HEK293T (cell line): ENCODE measurements around the gene DDX46.

Source experiments
- CTCF ChIA-PET: fragments of 350-600 bp; formaldehyde crosslinking; extraction: SDS; loops from one replicate; lab custom pipeline; 2021; ENCODE audit warnings: antibody characterized with exemption, inconsistent platforms; lab: Yijun Ruan, JAX
- POLR2A ChIA-PET: fragments of 350-600 bp; formaldehyde crosslinking; extraction: SDS; loops from one replicate; lab custom pipeline; 2020; ENCODE audit warnings: antibody characterized with exemption, inconsistent platforms; lab: Yijun Ruan, JAX
- DNase-seq: peaks from one replicate; pipeline ENCODE4 v3.0.0; 2012; ENCODE audit warnings: mixed read lengths; ENCODE audit errors: extremely low spot score
- ARNT ChIP-seq: fragments of 450-650 bp; IDR thresholded peaks from 2 replicates; pipeline ENCODE4 v1.6.1; 2017; ENCODE audit warnings: mild to moderate bottlenecking
- BHLHE40 ChIP-seq: fragments of 450-650 bp; IDR thresholded peaks from 2 replicates; pipeline ENCODE4 v1.6.1; 2016; ENCODE audit warnings: mild to moderate bottlenecking, moderate library complexity, borderline replicate concordance
- CTBP1 ChIP-seq: fragments of 450-650 bp; IDR thresholded peaks from 2 replicates; pipeline ENCODE4 v1.6.1; 2016; ENCODE audit warnings: borderline replicate concordance
- ELF4 ChIP-seq: fragments of 450-650 bp; IDR thresholded peaks from 2 replicates; pipeline ENCODE4 v1.6.1; 2017; ENCODE audit warnings: antibody characterized with exemption
- FOXA1 ChIP-seq: fragments of 450-650 bp; IDR thresholded peaks from 2 replicates; pipeline ENCODE4 v1.6.1; 2016; ENCODE audit warnings: mild to moderate bottlenecking
- FOXK2 ChIP-seq: fragments of 450-650 bp; IDR thresholded peaks from 2 replicates; pipeline ENCODE4 v1.6.1; 2016; ENCODE audit warnings: mild to moderate bottlenecking
- FOXM1 ChIP-seq: fragments of 450-650 bp; IDR thresholded peaks from 2 replicates; pipeline ENCODE4 v1.6.1; 2017; ENCODE audit warnings: mild to moderate bottlenecking, borderline replicate concordance
- HDGF ChIP-seq: fragments of 450-650 bp; IDR thresholded peaks from 2 replicates; pipeline ENCODE4 v1.6.1; 2017; ENCODE audit warnings: antibody characterized with exemption, borderline replicate concordance
- L3MBTL2 ChIP-seq: fragments of 450-650 bp; conservative IDR thresholded peaks from 2 replicates; pipeline ENCODE4 v1.6.1; 2016; ENCODE audit warnings: mild to moderate bottlenecking
- LEF1 ChIP-seq: fragments of 450-650 bp; IDR thresholded peaks from 2 replicates; pipeline ENCODE4 v1.6.1; 2017; ENCODE audit warnings: mild to moderate bottlenecking, borderline replicate concordance
- NFRKB ChIP-seq: fragments of 450-650 bp; IDR thresholded peaks from 2 replicates; pipeline ENCODE4 v1.6.1; 2016; ENCODE audit warnings: mild to moderate bottlenecking, moderate library complexity
- SP1 ChIP-seq: fragments of 450-650 bp; IDR thresholded peaks from 2 replicates; pipeline ENCODE4 v1.6.1; 2017
- SUZ12 ChIP-seq: fragments of 450-650 bp; IDR thresholded peaks from 2 replicates; pipeline ENCODE4 v1.6.1; 2016; ENCODE audit warnings: mild to moderate bottlenecking
- TARDBP ChIP-seq: fragments of 450-650 bp; IDR thresholded peaks from 2 replicates; pipeline ENCODE4 v1.6.1; 2016
- ZNF384 ChIP-seq: fragments of 450-650 bp; IDR thresholded peaks from 2 replicates; pipeline ENCODE4 v1.6.1; 2016
- TF ChIP-seq, protein P1 (sequence below): fragments of 450-650 bp; IDR thresholded peaks from 2 replicates; pipeline ENCODE4 v1.6.1; 2016

Gene DDX46

DNA sequence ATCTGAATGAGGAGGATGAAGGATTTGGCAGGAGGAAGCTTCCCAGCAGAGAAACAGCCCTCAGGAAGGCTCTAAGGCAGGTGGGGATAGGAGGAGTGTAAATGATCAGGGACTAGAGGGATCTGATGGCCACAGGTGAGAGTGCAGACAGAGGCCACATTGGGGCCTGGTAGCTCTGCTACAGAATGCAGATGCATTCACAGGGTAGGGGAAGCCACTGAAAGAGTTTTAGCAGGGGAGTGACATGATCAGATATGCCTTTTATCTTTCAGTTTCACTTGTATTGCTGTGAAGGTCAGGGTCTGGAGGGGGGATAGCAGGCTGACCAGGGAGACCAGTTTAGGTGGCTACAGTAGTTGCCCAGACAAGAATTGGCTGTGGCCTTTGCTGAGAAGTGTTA, 118.6 kb downstream of the DDX46 start:
- ChIA-PET CTCF (no interaction called here), POLR2A (interaction anchor here (1.1 to 1.3 kb wide), 2 partner anchors 27 to 32 kb away, joined by 3 to 4 read pairs; partner anchors contain the start of genes C5orf24 and PCBD2)
- no peak for DNase-seq
- TF ChIP-seq LEF1: no peak
- TF ChIP-seq FOXK2: no peak
- no peak for TF ChIP-seq BHLHE40
- TF ChIP-seq SUZ12: no peak
- TF ChIP-seq SP1: no peak
- no peak for TF ChIP-seq ELF4
- TF ChIP-seq NFRKB: no peak
- TF ChIP-seq CTBP1: no peak
- no peak for TF ChIP-seq FOXM1
- TF ChIP-seq TARDBP: no peak
- no peak for TF ChIP-seq FOXA1
- no peak for TF ChIP-seq ARNT
- TF ChIP-seq HDGF: no peak
- TF ChIP-seq ZNF384: no peak
- TF ChIP-seq, protein P1, sequence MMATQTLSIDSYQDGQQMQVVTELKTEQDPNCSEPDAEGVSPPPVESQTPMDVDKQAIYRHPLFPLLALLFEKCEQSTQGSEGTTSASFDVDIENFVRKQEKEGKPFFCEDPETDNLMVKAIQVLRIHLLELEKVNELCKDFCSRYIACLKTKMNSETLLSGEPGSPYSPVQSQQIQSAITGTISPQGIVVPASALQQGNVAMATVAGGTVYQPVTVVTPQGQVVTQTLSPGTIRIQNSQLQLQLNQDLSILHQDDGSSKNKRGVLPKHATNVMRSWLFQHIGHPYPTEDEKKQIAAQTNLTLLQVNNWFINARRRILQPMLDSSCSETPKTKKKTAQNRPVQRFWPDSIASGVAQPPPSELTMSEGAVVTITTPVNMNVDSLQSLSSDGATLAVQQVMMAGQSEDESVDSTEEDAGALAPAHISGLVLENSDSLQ: no peak
- no peak for TF ChIP-seq L3MBTL2

DNA sequence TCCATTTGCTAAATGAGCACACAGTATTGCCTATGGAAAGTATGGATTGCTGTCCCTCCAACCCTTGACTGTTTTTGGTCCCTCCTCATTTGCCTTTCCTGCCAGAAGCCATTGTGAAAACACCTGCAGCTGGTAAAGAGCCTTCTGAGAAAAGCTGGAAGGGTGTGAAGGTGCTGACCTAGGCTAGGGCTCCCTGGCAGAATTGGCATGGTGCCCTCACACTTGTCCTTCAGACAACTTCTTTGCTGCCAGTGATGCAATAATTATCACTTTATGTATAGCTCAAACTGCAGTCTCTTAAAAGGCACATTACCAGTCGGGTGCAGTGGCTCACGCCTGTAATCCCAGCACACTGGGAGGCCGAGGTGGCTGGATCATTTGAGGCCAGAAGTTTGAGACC, 119.8 kb downstream of the DDX46 start:
- ChIA-PET POLR2A (interaction anchor here (1.1 kb wide), 1 partner anchor 26 kb away, joined by 3 read pairs; no protein-coding TSS in a partner anchor), CTCF (interaction anchor here (0.8 kb wide), 1 partner anchor 26 kb away, joined by 4 read pairs; the partner anchor contains the start of gene PCBD2)
- TF ChIP-seq, protein P1: no peak
- TF ChIP-seq HDGF: no peak
- TF ChIP-seq SP1: no peak
- TF ChIP-seq LEF1: no peak
- no peak for TF ChIP-seq ARNT
- no peak for TF ChIP-seq SUZ12
- no peak for TF ChIP-seq FOXA1
- no peak for TF ChIP-seq NFRKB
- TF ChIP-seq CTBP1: no peak
- TF ChIP-seq TARDBP: no peak
- no peak for TF ChIP-seq FOXM1
- no peak for TF ChIP-seq L3MBTL2
- no peak for TF ChIP-seq FOXK2
- TF ChIP-seq ZNF384: no peak
- no peak for TF ChIP-seq ELF4
- TF ChIP-seq BHLHE40: no peak
- DNase-seq: no peak

DNA sequence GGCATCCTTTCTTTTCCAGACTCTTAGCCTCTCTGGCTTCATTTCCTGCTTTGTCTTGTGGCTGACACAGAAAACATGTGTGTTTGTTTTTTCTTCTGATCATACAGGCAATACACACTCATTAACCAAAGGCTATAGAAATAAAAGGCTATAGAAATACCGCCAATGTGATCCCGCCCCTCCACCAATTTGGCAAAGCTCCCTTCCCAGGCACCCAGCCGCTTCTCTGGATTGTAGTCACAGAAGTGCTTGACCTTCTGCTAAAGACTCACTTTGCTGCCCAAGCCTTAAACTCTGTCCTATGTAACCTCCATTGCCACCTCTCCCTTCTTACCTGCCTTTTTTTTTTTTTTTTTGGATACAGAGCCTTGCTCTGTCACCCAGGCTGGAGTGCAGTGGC, 120.9 kb downstream of the DDX46 start:
- DNase-seq: no peak
- CTCF ChIA-PET: no interaction called here

More for the DNA sequence above, 120.9 kb downstream of the DDX46 start:
- POLR2A ChIA-PET: no interaction called here
- TF ChIP-seq NFRKB (no peak), LEF1 (no peak), FOXM1 (no peak), TARDBP (no peak), FOXK2 (no peak), BHLHE40 (no peak), ARNT (no peak), ZNF384 (no peak), FOXA1 (no peak), SUZ12 (no peak), L3MBTL2 (no peak), ELF4 (no peak), HDGF (no peak), SP1 (no peak), CTBP1 (no peak)
- TF ChIP-seq, protein P1: no peak
